HEK293 (cell line): ENCODE measurements around the gene ATP7B.

ENCODE experiments used
- SP2 ChIP-seq: fragments of 450-650 bp; formaldehyde crosslinking; IDR thresholded peaks from 2 replicates; pipeline ENCODE4 v1.5.1; 2016; ENCODE audit warnings: missing biosample characterization, missing genetic modification characterization
- ZBTB1 ChIP-seq: fragments of 450-650 bp; formaldehyde crosslinking; IDR thresholded peaks from 2 replicates; pipeline ENCODE4 v1.5.1; 2016; ENCODE audit warnings: missing biosample characterization, missing genetic modification characterization
- ZNF121 ChIP-seq: fragments of 450-650 bp; formaldehyde crosslinking; IDR thresholded peaks from 2 replicates; pipeline ENCODE4 v1.5.1; 2016; ENCODE audit warnings: missing biosample characterization, missing genetic modification characterization
- ZNF341 ChIP-seq: fragments of 450-650 bp; formaldehyde crosslinking; IDR thresholded peaks from 2 replicates; pipeline ENCODE4; 2016; ENCODE audit warnings: low read depth, missing biosample characterization, missing genetic modification characterization
- ZNF580 ChIP-seq: fragments of 450-650 bp; formaldehyde crosslinking; IDR thresholded peaks from 2 replicates; pipeline ENCODE4 v1.5.1; 2016; ENCODE audit warnings: missing biosample characterization, missing genetic modification characterization
- TF ChIP-seq, protein P1 (sequence below): fragments of 450-650 bp; formaldehyde crosslinking; IDR thresholded peaks from 2 replicates; pipeline ENCODE4 v1.5.1; 2016; ENCODE audit warnings: missing biosample characterization, missing genetic modification characterization
- TF ChIP-seq, protein P2 (sequence below): fragments of 450-650 bp; formaldehyde crosslinking; IDR thresholded peaks from 2 replicates; pipeline ENCODE4 v1.5.1; 2016; ENCODE audit warnings: missing biosample characterization, missing genetic modification characterization
- TF ChIP-seq, protein P3 (sequence below): fragments of 450-650 bp; formaldehyde crosslinking; IDR thresholded peaks from 2 replicates; pipeline ENCODE4 v1.5.1; 2016; ENCODE audit warnings: missing biosample characterization, missing genetic modification characterization
- TF ChIP-seq, protein P4 (sequence below): fragments of 450-650 bp; formaldehyde crosslinking; IDR thresholded peaks from 2 replicates; pipeline ENCODE4 v1.5.1; 2016; ENCODE audit warnings: missing biosample characterization, missing genetic modification characterization, low read depth
- TF ChIP-seq, protein P5 (sequence below): sonication (generic); formaldehyde crosslinking; IDR thresholded peaks from 2 replicates; pipeline ENCODE4 v1.8.1; 2022; ENCODE audit warnings: mild to moderate bottlenecking, moderate library complexity, missing genetic modification reagents

- TF ChIP-seq, protein P1, sequence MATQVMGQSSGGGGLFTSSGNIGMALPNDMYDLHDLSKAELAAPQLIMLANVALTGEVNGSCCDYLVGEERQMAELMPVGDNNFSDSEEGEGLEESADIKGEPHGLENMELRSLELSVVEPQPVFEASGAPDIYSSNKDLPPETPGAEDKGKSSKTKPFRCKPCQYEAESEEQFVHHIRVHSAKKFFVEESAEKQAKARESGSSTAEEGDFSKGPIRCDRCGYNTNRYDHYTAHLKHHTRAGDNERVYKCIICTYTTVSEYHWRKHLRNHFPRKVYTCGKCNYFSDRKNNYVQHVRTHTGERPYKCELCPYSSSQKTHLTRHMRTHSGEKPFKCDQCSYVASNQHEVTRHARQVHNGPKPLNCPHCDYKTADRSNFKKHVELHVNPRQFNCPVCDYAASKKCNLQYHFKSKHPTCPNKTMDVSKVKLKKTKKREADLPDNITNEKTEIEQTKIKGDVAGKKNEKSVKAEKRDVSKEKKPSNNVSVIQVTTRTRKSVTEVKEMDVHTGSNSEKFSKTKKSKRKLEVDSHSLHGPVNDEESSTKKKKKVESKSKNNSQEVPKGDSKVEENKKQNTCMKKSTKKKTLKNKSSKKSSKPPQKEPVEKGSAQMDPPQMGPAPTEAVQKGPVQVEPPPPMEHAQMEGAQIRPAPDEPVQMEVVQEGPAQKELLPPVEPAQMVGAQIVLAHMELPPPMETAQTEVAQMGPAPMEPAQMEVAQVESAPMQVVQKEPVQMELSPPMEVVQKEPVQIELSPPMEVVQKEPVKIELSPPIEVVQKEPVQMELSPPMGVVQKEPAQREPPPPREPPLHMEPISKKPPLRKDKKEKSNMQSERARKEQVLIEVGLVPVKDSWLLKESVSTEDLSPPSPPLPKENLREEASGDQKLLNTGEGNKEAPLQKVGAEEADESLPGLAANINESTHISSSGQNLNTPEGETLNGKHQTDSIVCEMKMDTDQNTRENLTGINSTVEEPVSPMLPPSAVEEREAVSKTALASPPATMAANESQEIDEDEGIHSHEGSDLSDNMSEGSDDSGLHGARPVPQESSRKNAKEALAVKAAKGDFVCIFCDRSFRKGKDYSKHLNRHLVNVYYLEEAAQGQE (tag by site-specific recombination), result no peak
- TF ChIP-seq ZBTB1 (tag by site-specific recombination) (no peak), ZNF341 (no peak), ZNF580 (tag by site-specific recombination) (no peak), SP2 (tag by site-specific recombination) (no peak), ZNF121 (tag by site-specific recombination) (no peak)
- TF ChIP-seq, protein P2, sequence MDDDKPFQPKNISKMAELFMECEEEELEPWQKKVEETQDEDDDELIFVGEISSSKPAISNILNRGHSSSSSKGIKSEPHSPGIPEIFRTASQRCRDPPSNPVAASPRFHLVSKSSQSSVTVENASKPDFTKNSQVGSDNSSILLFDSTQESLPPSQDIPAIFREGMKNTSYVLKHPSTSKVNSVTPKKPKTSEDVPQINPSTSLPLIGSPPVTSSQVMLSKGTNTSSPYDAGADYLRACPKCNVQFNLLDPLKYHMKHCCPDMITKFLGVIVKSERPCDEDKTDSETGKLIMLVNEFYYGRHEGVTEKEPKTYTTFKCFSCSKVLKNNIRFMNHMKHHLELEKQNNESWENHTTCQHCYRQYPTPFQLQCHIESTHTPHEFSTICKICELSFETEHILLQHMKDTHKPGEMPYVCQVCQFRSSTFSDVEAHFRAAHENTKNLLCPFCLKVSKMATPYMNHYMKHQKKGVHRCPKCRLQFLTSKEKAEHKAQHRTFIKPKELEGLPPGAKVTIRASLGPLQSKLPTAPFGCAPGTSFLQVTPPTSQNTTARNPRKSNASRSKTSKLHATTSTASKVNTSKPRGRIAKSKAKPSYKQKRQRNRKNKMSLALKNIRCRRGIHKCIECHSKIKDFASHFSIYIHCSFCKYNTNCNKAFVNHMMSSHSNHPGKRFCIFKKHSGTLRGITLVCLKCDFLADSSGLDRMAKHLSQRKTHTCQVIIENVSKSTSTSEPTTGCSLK (tag by site-specific recombination), result no peak
- TF ChIP-seq, protein P3, sequence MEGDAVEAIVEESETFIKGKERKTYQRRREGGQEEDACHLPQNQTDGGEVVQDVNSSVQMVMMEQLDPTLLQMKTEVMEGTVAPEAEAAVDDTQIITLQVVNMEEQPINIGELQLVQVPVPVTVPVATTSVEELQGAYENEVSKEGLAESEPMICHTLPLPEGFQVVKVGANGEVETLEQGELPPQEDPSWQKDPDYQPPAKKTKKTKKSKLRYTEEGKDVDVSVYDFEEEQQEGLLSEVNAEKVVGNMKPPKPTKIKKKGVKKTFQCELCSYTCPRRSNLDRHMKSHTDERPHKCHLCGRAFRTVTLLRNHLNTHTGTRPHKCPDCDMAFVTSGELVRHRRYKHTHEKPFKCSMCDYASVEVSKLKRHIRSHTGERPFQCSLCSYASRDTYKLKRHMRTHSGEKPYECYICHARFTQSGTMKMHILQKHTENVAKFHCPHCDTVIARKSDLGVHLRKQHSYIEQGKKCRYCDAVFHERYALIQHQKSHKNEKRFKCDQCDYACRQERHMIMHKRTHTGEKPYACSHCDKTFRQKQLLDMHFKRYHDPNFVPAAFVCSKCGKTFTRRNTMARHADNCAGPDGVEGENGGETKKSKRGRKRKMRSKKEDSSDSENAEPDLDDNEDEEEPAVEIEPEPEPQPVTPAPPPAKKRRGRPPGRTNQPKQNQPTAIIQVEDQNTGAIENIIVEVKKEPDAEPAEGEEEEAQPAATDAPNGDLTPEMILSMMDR (tag by site-specific recombination), result no peak
- TF ChIP-seq, protein P4, sequence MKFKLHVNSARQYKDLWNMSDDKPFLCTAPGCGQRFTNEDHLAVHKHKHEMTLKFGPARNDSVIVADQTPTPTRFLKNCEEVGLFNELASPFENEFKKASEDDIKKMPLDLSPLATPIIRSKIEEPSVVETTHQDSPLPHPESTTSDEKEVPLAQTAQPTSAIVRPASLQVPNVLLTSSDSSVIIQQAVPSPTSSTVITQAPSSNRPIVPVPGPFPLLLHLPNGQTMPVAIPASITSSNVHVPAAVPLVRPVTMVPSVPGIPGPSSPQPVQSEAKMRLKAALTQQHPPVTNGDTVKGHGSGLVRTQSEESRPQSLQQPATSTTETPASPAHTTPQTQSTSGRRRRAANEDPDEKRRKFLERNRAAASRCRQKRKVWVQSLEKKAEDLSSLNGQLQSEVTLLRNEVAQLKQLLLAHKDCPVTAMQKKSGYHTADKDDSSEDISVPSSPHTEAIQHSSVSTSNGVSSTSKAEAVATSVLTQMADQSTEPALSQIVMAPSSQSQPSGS, result no peak
- TF ChIP-seq, protein P5, sequence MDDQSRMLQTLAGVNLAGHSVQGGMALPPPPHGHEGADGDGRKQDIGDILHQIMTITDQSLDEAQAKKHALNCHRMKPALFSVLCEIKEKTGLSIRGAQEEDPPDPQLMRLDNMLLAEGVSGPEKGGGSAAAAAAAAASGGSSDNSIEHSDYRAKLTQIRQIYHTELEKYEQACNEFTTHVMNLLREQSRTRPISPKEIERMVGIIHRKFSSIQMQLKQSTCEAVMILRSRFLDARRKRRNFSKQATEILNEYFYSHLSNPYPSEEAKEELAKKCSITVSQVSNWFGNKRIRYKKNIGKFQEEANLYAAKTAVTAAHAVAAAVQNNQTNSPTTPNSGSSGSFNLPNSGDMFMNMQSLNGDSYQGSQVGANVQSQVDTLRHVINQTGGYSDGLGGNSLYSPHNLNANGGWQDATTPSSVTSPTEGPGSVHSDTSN (CRISPR knock-in tag), result no peak
Observed at GRCh38 chr13:51923983-51924539, 87.2 kb downstream of the ATP7B start.
